ENCODE data around the gene ARID1B. TPM values are rescaled to one million over a fixed set of nuclear protein-coding genes. Genes with fewer than 3 reads are reported as not detected.
A peak's percentile ranks its signal among the peaks of the same experiment; 100 is the strongest.
"Not testable (repeated sequence)": the region's sequence is repeated elsewhere in the genome, so short reads cannot be mapped to it uniquely, and the experiment has no call there.

The ARID1B gene
- total and polyA plus RNA-seq, 4 donors = 49.8 to 90.9 (median 59.0) TPM

DNA sequence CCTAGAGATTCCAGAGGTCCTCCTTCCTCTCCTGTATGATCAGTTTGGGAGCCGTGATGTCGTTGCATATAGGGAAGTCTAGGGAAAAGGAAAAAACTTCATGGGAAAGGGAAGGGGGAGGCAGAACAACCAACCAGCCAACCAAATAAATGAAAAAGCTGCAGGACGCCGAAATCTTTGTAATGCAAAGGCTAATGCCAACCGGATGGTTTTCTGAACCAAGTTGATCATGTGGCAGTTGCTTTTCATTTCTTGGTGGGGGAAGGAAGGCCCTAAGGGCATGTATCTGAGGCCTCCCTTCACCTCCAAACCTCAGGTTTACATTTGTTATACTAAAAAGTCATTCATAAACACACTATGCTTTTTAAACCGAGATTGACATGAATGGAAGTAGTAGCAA is 167.2 kb downstream of the ARID1B start:
- no peak overlapping the region for H3K27ac ChIP-seq (ENCODE audit: low read depth, low read length)
- DNase-seq (ENCODE audit: low read depth in 4 of 6, low spot score in 6 of 6) = no peak
- 92% methylated on average over 1 of the region's 6 CpGs for WGBS (ENCODE audit: insufficient coverage)

GRCh38 chr6:156945789-156946172 is 168.6 kb downstream of the ARID1B start:
- H3K4me1 ChIP-seq (ENCODE audit: control insufficient read depth, insufficient read depth, low read length); H3K27ac ChIP-seq (ENCODE audit: low read depth, low read length); H3K9me3 ChIP-seq (ENCODE audit: control insufficient read depth, insufficient read depth, low read length); H3K36me3 ChIP-seq (ENCODE audit: control insufficient read depth, insufficient read depth, low read length); DNase-seq (ENCODE audit: low read depth in 4 of 6, low spot score in 6 of 6); H3K27me3 ChIP-seq (ENCODE audit: control insufficient read depth, insufficient read depth, low read length); H3K4me3 ChIP-seq (ENCODE audit: low read depth, low read length): not testable (repeated sequence)
- 93% methylated on average over 5 of the region's 6 CpGs for WGBS (ENCODE audit: insufficient coverage)

More for the DNA sequence above, 167.2 kb downstream of the ARID1B start:
- H3K4me3 ChIP-seq (ENCODE audit: low read depth, low read length) = no peak overlapping the region
- H3K27me3 ChIP-seq (ENCODE audit: control insufficient read depth, insufficient read depth, low read length) = no peaks in the 10 kb centered on the region
- H3K9me3 ChIP-seq (ENCODE audit: control insufficient read depth, insufficient read depth, low read length) = no peaks in the 10 kb centered on the region
- H3K4me1 ChIP-seq (ENCODE audit: control insufficient read depth, insufficient read depth, low read length) = peaks cover 4% of the 10 kb centered on the region
- H3K36me3 ChIP-seq (ENCODE audit: control insufficient read depth, insufficient read depth, low read length) = no peaks in the 10 kb centered on the region

DNA sequence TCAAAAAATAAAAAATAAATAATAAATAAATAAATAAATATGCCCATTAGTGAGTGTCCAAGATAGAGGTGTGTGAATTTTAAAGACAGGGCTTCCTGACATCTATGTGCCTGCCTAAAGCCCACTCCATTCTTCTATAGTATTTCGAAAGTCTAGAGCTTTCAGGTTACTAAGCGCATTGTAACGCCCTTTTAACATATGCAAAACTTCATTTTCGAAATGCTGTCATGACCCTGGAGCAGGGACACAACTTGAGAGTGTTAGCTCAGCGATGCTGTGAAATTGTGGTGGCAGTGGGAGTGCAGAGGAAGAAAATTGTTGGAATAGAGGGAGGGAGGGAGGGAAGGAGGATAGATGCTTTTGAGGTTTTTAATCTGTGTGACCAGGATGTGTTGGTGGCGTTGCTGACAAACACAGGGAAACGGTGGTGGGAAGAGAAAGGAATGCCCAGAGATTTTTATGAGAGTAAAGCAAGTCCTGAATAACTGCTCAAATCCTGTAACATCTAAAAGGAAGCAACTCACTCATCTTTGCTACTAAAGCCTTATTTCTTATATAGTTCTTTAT is 169.3 kb downstream of the ARID1B start:
- Histone ChIP-seq H3K27ac (ENCODE audit: low read depth, low read length) (no peak overlapping the region), H3K9me3 (ENCODE audit: control insufficient read depth, insufficient read depth, low read length) (no peaks in the 10 kb centered on the region), H3K4me1 (ENCODE audit: control insufficient read depth, insufficient read depth, low read length) (peaks cover 4% of the 10 kb centered on the region), H3K36me3 (ENCODE audit: control insufficient read depth, insufficient read depth, low read length) (no peaks in the 10 kb centered on the region), H3K4me3 (ENCODE audit: low read depth, low read length) (no peak overlapping the region), H3K27me3 (ENCODE audit: control insufficient read depth, insufficient read depth, low read length) (no peaks in the 10 kb centered on the region)
- no peak for DNase-seq (ENCODE audit: low read depth in 4 of 6, low spot score in 6 of 6)
- WGBS (ENCODE audit: insufficient coverage) = 67% methylated on average over 5 of the region's 7 CpGs

DNA sequence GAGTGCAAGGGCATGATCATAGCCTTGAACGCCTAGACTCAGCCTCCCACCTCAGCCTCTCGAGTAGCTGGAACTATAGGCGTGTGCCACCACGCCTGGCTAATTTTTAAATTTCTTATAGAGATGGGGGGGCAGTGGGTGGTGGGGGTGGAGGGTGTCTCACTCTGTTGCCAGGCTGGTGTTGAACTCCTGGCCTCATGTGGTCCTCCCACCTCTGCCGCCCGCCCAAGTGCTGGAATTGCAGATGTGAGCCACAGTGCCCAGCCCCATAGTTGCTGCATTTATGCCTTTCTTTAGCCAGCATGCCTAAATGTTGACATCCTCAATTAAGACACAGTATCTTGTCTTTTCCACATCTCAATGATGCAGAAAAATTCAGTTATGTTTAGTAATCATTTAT is 171.1 kb downstream of the ARID1B start:
- Histone ChIP-seq H3K27me3 (ENCODE audit: control insufficient read depth, insufficient read depth, low read length) (no peaks in the 10 kb centered on the region), H3K27ac (ENCODE audit: low read depth, low read length) (no peak overlapping the region), H3K9me3 (ENCODE audit: control insufficient read depth, insufficient read depth, low read length) (no peaks in the 10 kb centered on the region), H3K4me3 (ENCODE audit: low read depth, low read length) (no peak overlapping the region), H3K4me1 (ENCODE audit: control insufficient read depth, insufficient read depth, low read length) (peaks cover 8% of the 10 kb centered on the region), H3K36me3 (ENCODE audit: control insufficient read depth, insufficient read depth, low read length) (no peaks in the 10 kb centered on the region)
- no peak for DNase-seq (ENCODE audit: low read depth in 4 of 6, low spot score in 6 of 6)
- WGBS (ENCODE audit: insufficient coverage) = no CpG with 5 or more reads among the region's 6 CpGs

- DNase-seq (ENCODE audit: low read depth in 4 of 6, low spot score in 6 of 6) = peak in 1 of 6 donors; percentile 32
- Histone ChIP-seq H3K9me3 (ENCODE audit: control insufficient read depth, insufficient read depth, low read length) (no peaks in the 10 kb centered on the region), H3K27me3 (ENCODE audit: control insufficient read depth, insufficient read depth, low read length) (no peaks in the 10 kb centered on the region), H3K27ac (ENCODE audit: low read depth, low read length) (no peak overlapping the region), H3K36me3 (ENCODE audit: control insufficient read depth, insufficient read depth, low read length) (no peaks in the 10 kb centered on the region), H3K4me3 (ENCODE audit: low read depth, low read length) (no peak overlapping the region), H3K4me1 (ENCODE audit: control insufficient read depth, insufficient read depth, low read length) (peaks cover 8% of the 10 kb centered on the region)
- 100% methylated on average over 1 of the region's 2 CpGs for WGBS (ENCODE audit: insufficient coverage)
These were observed 171.6 kb downstream of the ARID1B start for GRCh38 chr6:156948807-156949206.

DNA sequence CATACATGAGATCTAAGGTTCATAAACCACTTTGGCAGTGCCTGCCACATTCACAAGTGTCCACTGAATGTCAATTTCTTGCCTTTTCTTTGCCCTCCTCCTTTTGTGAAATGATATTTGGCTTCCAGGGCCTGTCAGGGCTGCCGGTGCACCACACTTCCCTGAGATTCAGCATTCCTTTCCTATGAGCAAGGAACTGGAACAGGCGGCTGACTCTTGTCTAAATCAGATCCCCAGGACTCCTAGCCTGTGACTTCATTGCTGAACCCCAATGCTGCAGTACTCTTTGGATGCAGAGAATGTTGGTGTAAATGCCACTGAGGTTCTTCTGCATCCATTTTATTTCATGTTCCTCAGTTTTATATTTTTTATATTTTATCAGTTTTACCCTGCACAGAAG is 172.2 kb downstream of the ARID1B start:
- peaks cover 8% of the 10 kb centered on the region for H3K4me1 ChIP-seq (ENCODE audit: control insufficient read depth, insufficient read depth, low read length)
- no peak overlapping the region for H3K4me3 ChIP-seq (ENCODE audit: low read depth, low read length)
- no peak for DNase-seq (ENCODE audit: low read depth in 4 of 6, low spot score in 6 of 6)
- H3K36me3 ChIP-seq (ENCODE audit: control insufficient read depth, insufficient read depth, low read length) = no peaks in the 10 kb centered on the region
- no peaks in the 10 kb centered on the region for H3K27me3 ChIP-seq (ENCODE audit: control insufficient read depth, insufficient read depth, low read length)
- no peaks in the 10 kb centered on the region for H3K9me3 ChIP-seq (ENCODE audit: control insufficient read depth, insufficient read depth, low read length)
- 62% methylated on average over 2 of the region's 2 CpGs for WGBS (ENCODE audit: insufficient coverage)
- no peak overlapping the region for H3K27ac ChIP-seq (ENCODE audit: low read depth, low read length)

- no peaks in the 10 kb centered on the region for H3K27me3 ChIP-seq (ENCODE audit: control insufficient read depth, insufficient read depth, low read length)
- WGBS (ENCODE audit: insufficient coverage) = 83% methylated on average over 1 of the region's 2 CpGs
- H3K27ac ChIP-seq (ENCODE audit: low read depth, low read length) = no peak overlapping the region
- DNase-seq (ENCODE audit: low read depth in 4 of 6, low spot score in 6 of 6) = no peak
- H3K4me3 ChIP-seq (ENCODE audit: low read depth, low read length) = no peak overlapping the region
- H3K4me1 ChIP-seq (ENCODE audit: control insufficient read depth, insufficient read depth, low read length) = peaks cover 12% of the 10 kb centered on the region
- H3K9me3 ChIP-seq (ENCODE audit: control insufficient read depth, insufficient read depth, low read length) = no peaks in the 10 kb centered on the region
- H3K36me3 ChIP-seq (ENCODE audit: control insufficient read depth, insufficient read depth, low read length) = no peaks in the 10 kb centered on the region
These were observed 172.9 kb downstream of the ARID1B start for GRCh38 chr6:156950084-156950483.

- Histone ChIP-seq H3K27me3 (ENCODE audit: control insufficient read depth, insufficient read depth, low read length) (no peaks in the 10 kb centered on the region), H3K4me3 (ENCODE audit: low read depth, low read length) (no peak overlapping the region), H3K36me3 (ENCODE audit: control insufficient read depth, insufficient read depth, low read length) (no peaks in the 10 kb centered on the region), H3K9me3 (ENCODE audit: control insufficient read depth, insufficient read depth, low read length) (no peaks in the 10 kb centered on the region), H3K27ac (ENCODE audit: low read depth, low read length) (no peak overlapping the region), H3K4me1 (ENCODE audit: control insufficient read depth, insufficient read depth, low read length) (peaks cover 12% of the 10 kb centered on the region)
- DNase-seq (ENCODE audit: low read depth in 4 of 6, low spot score in 6 of 6) = no peak
- no CpG with 5 or more reads among the region's 5 CpGs for WGBS (ENCODE audit: insufficient coverage)
These were observed 173.4 kb downstream of the ARID1B start for GRCh38 chr6:156950531-156950930.

DNA sequence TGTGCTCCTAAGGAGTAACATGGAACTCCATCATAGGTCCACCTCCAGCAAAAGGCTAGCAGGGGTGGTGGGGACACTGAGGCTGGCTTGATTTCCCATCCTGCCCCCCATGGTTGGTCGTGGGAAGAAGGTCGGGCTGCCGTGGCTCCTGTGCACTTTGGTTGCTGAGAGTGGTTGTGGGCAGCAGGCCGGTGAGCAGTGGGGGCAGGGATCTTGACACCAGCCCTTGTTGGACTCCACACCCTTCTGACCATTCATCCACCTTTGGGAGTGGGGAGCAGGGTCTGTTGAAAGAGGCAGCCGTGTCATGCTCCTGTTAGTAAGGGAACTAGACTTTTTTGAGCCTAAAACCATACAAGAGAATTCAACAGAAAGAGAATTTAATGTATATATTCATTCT is 175.2 kb downstream of the ARID1B start:
- Histone ChIP-seq H3K27me3 (ENCODE audit: control insufficient read depth, insufficient read depth, low read length) (no peaks in the 10 kb centered on the region), H3K9me3 (ENCODE audit: control insufficient read depth, insufficient read depth, low read length) (no peaks in the 10 kb centered on the region), H3K27ac (ENCODE audit: low read depth, low read length) (no peak overlapping the region), H3K4me3 (ENCODE audit: low read depth, low read length) (no peak overlapping the region), H3K4me1 (ENCODE audit: control insufficient read depth, insufficient read depth, low read length) (peaks cover 17% of the 10 kb centered on the region), H3K36me3 (ENCODE audit: control insufficient read depth, insufficient read depth, low read length) (no peaks in the 10 kb centered on the region)
- DNase-seq (ENCODE audit: low read depth in 4 of 6, low spot score in 6 of 6) = no peak
- no CpG with 5 or more reads among the region's 5 CpGs for WGBS (ENCODE audit: insufficient coverage)

GRCh38 chr6:156953127-156953478 is 175.9 kb downstream of the ARID1B start:
- H3K4me1 ChIP-seq (ENCODE audit: control insufficient read depth, insufficient read depth, low read length) = peaks cover 17% of the 10 kb centered on the region
- no peaks in the 10 kb centered on the region for H3K36me3 ChIP-seq (ENCODE audit: control insufficient read depth, insufficient read depth, low read length)
- no peak for DNase-seq (ENCODE audit: low read depth in 4 of 6, low spot score in 6 of 6)
- WGBS (ENCODE audit: insufficient coverage) = no CpG with 5 or more reads among the region's 3 CpGs
- no peaks in the 10 kb centered on the region for H3K27me3 ChIP-seq (ENCODE audit: control insufficient read depth, insufficient read depth, low read length)
- no peaks in the 10 kb centered on the region for H3K9me3 ChIP-seq (ENCODE audit: control insufficient read depth, insufficient read depth, low read length)
- peak overlapping the region; percentile 76 for H3K27ac ChIP-seq (ENCODE audit: low read depth, low read length)
- no peak overlapping the region for H3K4me3 ChIP-seq (ENCODE audit: low read depth, low read length)
